Right lobe of liver (tissue), 4 donors: ENCODE measurements around the gene RGS9.

Source experiments
- POLR2A ChIP-seq: fragments of 450-650 bp; IDR thresholded peaks from one replicate; pipeline ENCODE4 v1.6.1; 2017; ENCODE audit warnings: antibody characterized with exemption, mild to moderate bottlenecking
- TF ChIP-seq, protein P1 (sequence below), 4 donors: fragments of 200-600 bp in 3 of 4; fragments of 450-650 bp in 1 of 4; IDR thresholded peaks; one replicate each; pipeline versions ENCODE4 v1.5.1 to v1.8.0; 2016 to 2022; ENCODE audit warnings: antibody characterized with exemption in 4 of 4, mild to moderate bottlenecking in 2 of 4
- donor health status: DM: no; HTN: no; CAD: no.
- donor health status: DM: no; HTN: no; CAD: no.
- donor health status: DM: no; HTN: yes; CAD: no.

DNA sequence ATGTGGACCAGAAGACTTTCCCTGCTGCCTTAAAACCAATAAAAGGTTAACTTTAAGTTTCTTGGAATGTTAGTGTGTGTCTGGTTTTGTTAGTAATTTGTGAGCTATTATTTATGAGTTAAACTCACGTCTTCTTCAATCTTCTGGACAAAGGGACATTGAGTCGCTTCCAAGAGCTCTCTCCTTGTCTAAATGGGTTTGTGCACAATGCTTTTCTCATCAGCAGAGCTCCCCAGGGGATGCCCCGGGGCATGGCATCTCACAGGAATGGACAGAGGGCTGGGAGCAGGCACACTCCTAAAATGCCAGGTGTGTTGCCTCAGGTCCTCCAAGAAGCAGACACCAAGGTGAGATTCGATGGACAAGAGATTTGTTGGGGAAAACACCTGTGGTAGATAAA lies 90.5 kb downstream of the RGS9 start:
- TF ChIP-seq, protein P1, sequence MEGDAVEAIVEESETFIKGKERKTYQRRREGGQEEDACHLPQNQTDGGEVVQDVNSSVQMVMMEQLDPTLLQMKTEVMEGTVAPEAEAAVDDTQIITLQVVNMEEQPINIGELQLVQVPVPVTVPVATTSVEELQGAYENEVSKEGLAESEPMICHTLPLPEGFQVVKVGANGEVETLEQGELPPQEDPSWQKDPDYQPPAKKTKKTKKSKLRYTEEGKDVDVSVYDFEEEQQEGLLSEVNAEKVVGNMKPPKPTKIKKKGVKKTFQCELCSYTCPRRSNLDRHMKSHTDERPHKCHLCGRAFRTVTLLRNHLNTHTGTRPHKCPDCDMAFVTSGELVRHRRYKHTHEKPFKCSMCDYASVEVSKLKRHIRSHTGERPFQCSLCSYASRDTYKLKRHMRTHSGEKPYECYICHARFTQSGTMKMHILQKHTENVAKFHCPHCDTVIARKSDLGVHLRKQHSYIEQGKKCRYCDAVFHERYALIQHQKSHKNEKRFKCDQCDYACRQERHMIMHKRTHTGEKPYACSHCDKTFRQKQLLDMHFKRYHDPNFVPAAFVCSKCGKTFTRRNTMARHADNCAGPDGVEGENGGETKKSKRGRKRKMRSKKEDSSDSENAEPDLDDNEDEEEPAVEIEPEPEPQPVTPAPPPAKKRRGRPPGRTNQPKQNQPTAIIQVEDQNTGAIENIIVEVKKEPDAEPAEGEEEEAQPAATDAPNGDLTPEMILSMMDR (IDR thresholded peaks at IDR 0.05): no peak
- no peak for TF ChIP-seq POLR2A
